Activated naive CD8-positive, alpha-beta T cell treated with anti-CD3 and anti-CD28 coated beads, Interleukin-2, amount 50 U/mL, for 16 hours (primary cell): ENCODE measurements around the gene HIP1.
"Not testable (repeated sequence)": the region's sequence is repeated elsewhere in the genome, so short reads cannot be mapped to it uniquely, and the experiment has no call there.

Experiments
- DNase-seq: peaks from one replicate; pipeline ENCODE4 v3.0.0-alpha.2; 2020; ENCODE audit warnings: low read depth, low spot score

Gene HIP1

GRCh38 chr7:75531359-75531821, 207.4 kb downstream of the HIP1 start:
- DNase-seq, result no peak

- not testable (repeated sequence) for DNase-seq
Observed at GRCh38 chr7:75527224-75527722, 211.5 kb downstream of the HIP1 start.

- DNase-seq, result not testable (repeated sequence)
Observed at GRCh38 chr7:75521727-75522126, 217.0 kb downstream of the HIP1 start.

- DNase-seq, result not testable (repeated sequence)
Observed at GRCh38 chr7:75518842-75519241, 219.9 kb downstream of the HIP1 start.

- DNase-seq, result not testable (repeated sequence)
Observed at GRCh38 chr7:75509033-75509432, 229.7 kb downstream of the HIP1 start.

- not testable (repeated sequence) for DNase-seq
Observed at GRCh38 chr7:75492020-75492419, 246.7 kb downstream of the HIP1 start, which contains the start of gene SPDYE5. Gene SPDYE5, plus strand, starts transcription at chr7:75492320. Its CDS starts 1,728 bp downstream, at chr7:75494048.

GRCh38 chr7:75485979-75486643, 252.6 kb downstream of the HIP1 start, which contains the start of gene POM121C:
Gene POM121C, minus strand, starts transcription at chr7:75486299. Its CDS starts 44,803 bp downstream, at chr7:75441496.
- peak; percentile 73 for DNase-seq

- DNase-seq, result not testable (repeated sequence)
Observed at GRCh38 chr7:75485355-75485978, 253.3 kb downstream of the HIP1 start.
